Esophagus muscularis mucosa (tissue), 4 donors: Measurements from ENCODE around the gene MYO15B. TPM values are rescaled to one million over a fixed set of nuclear protein-coding genes. Genes with fewer than 3 reads are reported as not detected.

Source experiments
- DNase-seq: peaks from one replicate; pipeline ENCODE4 v3.0.0-alpha.2; 2017; ENCODE audit errors: extremely low spot score
- H3K27ac ChIP-seq, 4 donors: fragments of 200-600 bp; sonication (generic); replicated peaks in 1 of 4; 1 replicate in 3 of 4; 2 replicates in 1 of 4; pipeline ENCODE4 v1.5.1; 2016 to 2019; ENCODE audit warnings: mild to moderate bottlenecking in 1 of 4
- H3K27me3 ChIP-seq, 4 donors: fragments of 200-600 bp; sonication (generic); one replicate each; pipeline versions ENCODE4 v1.5.1 to v1.6.0; 2016 to 2019
- H3K36me3 ChIP-seq, 4 donors: fragments of 200-600 bp; sonication (generic); one replicate each; pipeline ENCODE4 v1.5.1; 2016 to 2019
- H3K4me1 ChIP-seq, 4 donors: fragments of 200-600 bp; sonication (generic); one replicate each; pipeline ENCODE4 v1.5.1; 2016 to 2019
- H3K4me3 ChIP-seq, 4 donors: fragments of 200-600 bp; sonication (generic); 1 replicate in 2 of 4; 2 replicates in 2 of 4; pipeline ENCODE4 v1.5.1; 2016 to 2019; ENCODE audit warnings: mild to moderate bottlenecking in 4 of 4, moderate library complexity in 1 of 4
- H3K9me3 ChIP-seq, 4 donors: fragments of 200-600 bp; sonication (generic); 1 replicate in 3 of 4; 2 replicates in 1 of 4; pipeline ENCODE4 v1.5.1; 2016 to 2019
- CTCF ChIP-seq, 3 experiments: fragments of 200-600 bp in 2 of 3; fragments of 450-650 bp in 1 of 3; sonication (generic) in 2 of 3; IDR thresholded peaks; one replicate each; pipeline ENCODE4 v1.5.1; 2017 to 2019; ENCODE audit warnings: antibody characterized with exemption in 3 of 3, mild to moderate bottlenecking in 2 of 3, moderate library complexity in 1 of 3
- EP300 ChIP-seq: sonication (generic); formaldehyde crosslinking; IDR thresholded peaks from one replicate; pipeline ENCODE4 v1.6.1; 2017; ENCODE audit warnings: antibody characterized with exemption
- POLR2A ChIP-seq: fragments of 450-650 bp; IDR thresholded peaks from one replicate; pipeline ENCODE4 v1.6.1; 2017; ENCODE audit warnings: antibody characterized with exemption, moderate library complexity, mild to moderate bottlenecking, low read depth
- POLR2AphosphoS5 ChIP-seq, 2 donors: sonication (generic); formaldehyde crosslinking; IDR thresholded peaks; one replicate each; pipeline ENCODE4 v1.6.1; 2017; ENCODE audit warnings: antibody characterized with exemption in 2 of 2
- WGBS: methylation state at CpG from one replicate; pipeline ENCODE4 v1.1.5; 2018; 5-methylcytosine and 5-hydroxymethylcytosine counted together
- intact Hi-C: fragments of 100-400 bp; cut with DNase I; formaldehyde crosslinking; loops from one replicate; pipeline ENCODE4 v1.15.1; 2023
- total RNA-seq, 4 donors: library from RNA; depleted of rRNA; stranded (reverse); fragments of >200 nt; gene quantifications; one replicate each; pipeline versions ENCODE4 v1.1.0 to v1.2.1, GENCODE V29; 2016

MYO15B gene
- total RNA-seq, 4 donors from 2014 or later = 34.5 to 61.9 (median 43.4) TPM

- Histone ChIP-seq H3K4me3 (no peak overlapping the region), H3K27ac (no peak overlapping the region), H3K4me1 (no peaks in the 10 kb centered on the region), H3K9me3 (no peaks in the 10 kb centered on the region), H3K27me3 (no peaks in the 10 kb centered on the region), H3K36me3 (no peaks in the 10 kb centered on the region)
- no peak for TF ChIP-seq EP300
- TF ChIP-seq CTCF (IDR thresholded peaks at IDR 0.05) = no peak
- no peak for TF ChIP-seq POLR2AphosphoS5 (IDR thresholded peaks at IDR 0.05)
- no peak for TF ChIP-seq POLR2A
- WGBS = 91% methylated on average over 6 of the region's 15 CpGs
- DNase-seq = no peak
- intact Hi-C loops = no loop called here
Observed at GRCh38 chr17:75542728-75543336, 44.8 kb upstream of the MYO15B start.

GRCh38 chr17:75544250-75544649 is 43.4 kb upstream of the MYO15B start:
- WGBS = 76% methylated on average over 8 of the region's 8 CpGs
- Histone ChIP-seq H3K27ac (no peak overlapping the region), H3K4me3 (no peak overlapping the region), H3K27me3 (no peaks in the 10 kb centered on the region), H3K9me3 (no peaks in the 10 kb centered on the region), H3K36me3 (no peaks in the 10 kb centered on the region), H3K4me1 (no peaks in the 10 kb centered on the region)
- intact Hi-C loops = no loop called here
- DNase-seq = no peak
- TF ChIP-seq CTCF (IDR thresholded peaks at IDR 0.05) (no peak), POLR2AphosphoS5 (IDR thresholded peaks at IDR 0.05) (no peak), POLR2A (no peak), EP300 (no peak)

GRCh38 chr17:75546181-75546580 is 41.4 kb upstream of the MYO15B start:
- Histone ChIP-seq H3K27ac (no peak overlapping the region), H3K4me3 (no peak overlapping the region), H3K27me3 (no peaks in the 10 kb centered on the region), H3K4me1 (no peaks in the 10 kb centered on the region), H3K36me3 (no peaks in the 10 kb centered on the region), H3K9me3 (no peaks in the 10 kb centered on the region)
- TF ChIP-seq CTCF (IDR thresholded peaks at IDR 0.05) = no peak
- no peak for TF ChIP-seq POLR2AphosphoS5 (IDR thresholded peaks at IDR 0.05)
- TF ChIP-seq EP300 = no peak
- TF ChIP-seq POLR2A = no peak
- intact Hi-C loops = no loop called here
- 96% methylated on average over 13 of the region's 13 CpGs for WGBS
- DNase-seq = no peak

GRCh38 chr17:75547091-75547490 is 40.5 kb upstream of the MYO15B start:
- WGBS = 80% methylated on average over 9 of the region's 9 CpGs
- H3K4me1 ChIP-seq = no peaks in the 10 kb centered on the region
- no peaks in the 10 kb centered on the region for H3K9me3 ChIP-seq
- TF ChIP-seq CTCF (IDR thresholded peaks at IDR 0.05) = no peak
- no peak for TF ChIP-seq POLR2A
- TF ChIP-seq EP300 = no peak
- TF ChIP-seq POLR2AphosphoS5 (IDR thresholded peaks at IDR 0.05) = no peak
- intact Hi-C loops = no loop called here
- H3K4me3 ChIP-seq = no peak overlapping the region
- no peak overlapping the region for H3K27ac ChIP-seq
- DNase-seq = no peak
- H3K27me3 ChIP-seq = no peaks in the 10 kb centered on the region
- no peaks in the 10 kb centered on the region for H3K36me3 ChIP-seq

- Histone ChIP-seq H3K4me1 (peaks cover 0 to 9% (median 7%) of the 10 kb centered on the region in 4 donors), H3K9me3 (no peaks in the 10 kb centered on the region), H3K36me3 (no peaks in the 10 kb centered on the region), H3K27me3 (no peaks in the 10 kb centered on the region), H3K27ac (no peak overlapping the region), H3K4me3 (no peak overlapping the region)
- WGBS = 84% methylated on average over 4 of the region's 5 CpGs
- no peak for DNase-seq
- TF ChIP-seq POLR2A (no peak), POLR2AphosphoS5 (IDR thresholded peaks at IDR 0.05) (no peak), EP300 (no peak), CTCF (IDR thresholded peaks at IDR 0.05) (no peak)
- intact Hi-C loops = no loop called here
Observed at GRCh38 chr17:75548813-75549212, 38.8 kb upstream of the MYO15B start.
